Smooth muscle cell (in vitro differentiated cells): ENCODE data around the gene HNRNPAB. TPM values are rescaled to one million over a fixed set of nuclear protein-coding genes. Genes with fewer than 3 reads are reported as not detected.

Experiments
- DNase-seq: peaks from one replicate; lab custom pipeline; 2025; ENCODE audit not compliant: unreplicated experiment; lab: John Stamatoyannopoulos, UW
- H2AFZ ChIP-seq: fragments of 200-600 bp; sonication (generic); 2 replicates; pipeline ENCODE4 v1.6.0; 2016; ENCODE audit warnings: antibody characterized with exemption, low read depth, mild to moderate bottlenecking
- H3F3A ChIP-seq: fragments of 200-600 bp; sonication (generic); 2 replicates; pipeline ENCODE4 v1.6.0; 2017; ENCODE audit warnings: antibody characterized with exemption, low read depth
- H3K27ac ChIP-seq: fragments of 200-600 bp; sonication (generic); 2 replicates; pipeline ENCODE4 v1.5.1; 2016; ENCODE audit warnings: low read depth, mild to moderate bottlenecking
- H3K27me3 ChIP-seq: fragments of 200-600 bp; sonication (generic); 2 replicates; pipeline ENCODE4 v1.6.1; 2016; ENCODE audit warnings: low read depth, mild to moderate bottlenecking
- H3K36me3 ChIP-seq: fragments of 200-600 bp; sonication (generic); 2 replicates; pipeline ENCODE4 v1.5.1; 2016; ENCODE audit warnings: low read depth
- H3K4me1 ChIP-seq: fragments of 200-600 bp; sonication (generic); 2 replicates; pipeline ENCODE4 v1.5.1; 2016; ENCODE audit warnings: low read depth
- H3K4me2 ChIP-seq: fragments of 200-600 bp; sonication (generic); 2 replicates; pipeline ENCODE4 v1.6.0; 2016; ENCODE audit warnings: mild to moderate bottlenecking
- H3K4me3 ChIP-seq: fragments of 200-600 bp; sonication (generic); 2 replicates; pipeline ENCODE4 v1.5.1; 2016; ENCODE audit warnings: mild to moderate bottlenecking
- H3K79me2 ChIP-seq: fragments of 200-600 bp; sonication (generic); 2 replicates; pipeline ENCODE4 v1.6.0; 2016; ENCODE audit warnings: low read depth, mild to moderate bottlenecking
- H3K9ac ChIP-seq: fragments of 200-600 bp; sonication (generic); 2 replicates; pipeline ENCODE4 v1.6.0; 2016; ENCODE audit warnings: low read depth
- H3K9me3 ChIP-seq: fragments of 200-600 bp; sonication (generic); replicated peaks from 2 replicates; pipeline ENCODE4 v1.5.1; 2016; ENCODE audit warnings: low read depth
- H4K20me1 ChIP-seq: fragments of 200-600 bp; sonication (generic); 2 replicates; pipeline ENCODE4 v1.6.0; 2016; ENCODE audit warnings: low read depth
- CTCF ChIP-seq: fragments of 200-600 bp; sonication (generic); IDR thresholded peaks from 2 replicates; pipeline ENCODE4 v1.5.1; 2017; ENCODE audit warnings: borderline replicate concordance, mild to moderate bottlenecking, antibody characterized with exemption; ENCODE audit not compliant: insufficient read depth, poor library complexity, severe bottlenecking
- WGBS: methylation state at CpG from one replicate; pipeline ENCODE4 v1.1.7; 2016; ENCODE audit warnings: low lambda C conversion rate; 5-methylcytosine and 5-hydroxymethylcytosine counted together
- polyA plus RNA-seq: library from polyadenylated mRNA; unstranded; fragments of >200 nt; fragmentation: Nextera tagmentation; extraction: Ambion mirVana; gene quantifications from 2 replicates; pipeline ENCODE4 v1.2.1, GENCODE V29; 2016
- total RNA-seq: library from RNA; depleted of rRNA; stranded (reverse); fragments of >200 nt; gene quantifications from 2 replicates; pipeline ENCODE4 v1.2.3, GENCODE V29; 2014

The HNRNPAB gene
- total and polyA plus RNA-seq, 2 experiments from 2014 or later = 79.3 to 170 TPM

- H3K4me3 ChIP-seq = no peak overlapping the region
- no peak overlapping the region for H3K27ac ChIP-seq
- no peak overlapping the region for H2AFZ ChIP-seq
- no peak overlapping the region for H3K9ac ChIP-seq
- WGBS = 25% methylated on average over 24 of the region's 33 CpGs
- no peaks in the 10 kb centered on the region for H3K79me2 ChIP-seq
- peak; percentile 69 for DNase-seq
- TF ChIP-seq CTCF = peak; percentile 97
- no peaks in the 10 kb centered on the region for H3K9me3 ChIP-seq
- no peaks in the 10 kb centered on the region for H4K20me1 ChIP-seq
- no peaks in the 10 kb centered on the region for H3F3A ChIP-seq
- H3K36me3 ChIP-seq = no peaks in the 10 kb centered on the region
- H3K4me2 ChIP-seq = peak overlapping the region; percentile 71
- H3K27me3 ChIP-seq = no peaks in the 10 kb centered on the region
- H3K4me1 ChIP-seq = peaks cover 3% of the 10 kb centered on the region
Observed at GRCh38 chr5:178163772-178164735, 40.3 kb upstream of the HNRNPAB start.

GRCh38 chr5:178165581-178165980 is 38.8 kb upstream of the HNRNPAB start:
- Histone ChIP-seq H4K20me1 (no peaks in the 10 kb centered on the region), H3F3A (no peaks in the 10 kb centered on the region), H3K27me3 (no peaks in the 10 kb centered on the region), H3K36me3 (no peaks in the 10 kb centered on the region), H3K4me3 (no peak overlapping the region), H2AFZ (no peak overlapping the region), H3K79me2 (no peaks in the 10 kb centered on the region), H3K27ac (no peak overlapping the region), H3K4me1 (peaks cover 3% of the 10 kb centered on the region), H3K9me3 (no peaks in the 10 kb centered on the region), H3K4me2 (no peak overlapping the region), H3K9ac (no peak overlapping the region)
- no peak for DNase-seq
- 93% methylated on average over 25 of the region's 38 CpGs for WGBS
- TF ChIP-seq CTCF = no peak

GRCh38 chr5:178170455-178170854 is 33.9 kb upstream of the HNRNPAB start:
- H2AFZ ChIP-seq = no peak overlapping the region
- DNase-seq = no peak
- no peaks in the 10 kb centered on the region for H3F3A ChIP-seq
- H3K4me2 ChIP-seq = no peak overlapping the region
- no peaks in the 10 kb centered on the region for H3K79me2 ChIP-seq
- no peaks in the 10 kb centered on the region for H3K4me1 ChIP-seq
- H3K27me3 ChIP-seq = no peaks in the 10 kb centered on the region
- no peaks in the 10 kb centered on the region for H4K20me1 ChIP-seq
- no peak overlapping the region for H3K27ac ChIP-seq
- 84% methylated on average over 2 of the region's 2 CpGs for WGBS
- TF ChIP-seq CTCF = no peak
- H3K9ac ChIP-seq = no peak overlapping the region
- H3K9me3 ChIP-seq = no peaks in the 10 kb centered on the region
- no peaks in the 10 kb centered on the region for H3K36me3 ChIP-seq
- no peak overlapping the region for H3K4me3 ChIP-seq
